Measurements from ENCODE around the gene TNIP1.

- no peak for TF ChIP-seq CTCF (conservative IDR thresholded peaks at IDR 0.05; ENCODE audit: low read length)
- TF ChIP-seq EZH2phosphoT487 (IDR thresholded peaks at IDR 0.05; ENCODE audit: borderline replicate concordance, low read depth, low read length): no peak
Measured at GRCh38 chr5:151028717-151029116, 52.1 kb downstream of the TNIP1 start.
